Pancreas (tissue), 10 donors: Measurements from ENCODE around the gene RBSN. TPM values are rescaled to one million over a fixed set of nuclear protein-coding genes. Genes with fewer than 3 reads are reported as not detected.

Experiments
- ATAC-seq, 4 donors: fragments of 200-7000 bp; cut with Tn5 transposase; one replicate each; pipeline versions ENCODE4 v1.8.0 to v1.9.1; 2020; ENCODE audit warnings: mild to moderate bottlenecking in 4 of 4, moderate library complexity in 4 of 4
- DNase-seq, 6 donors: peaks; one replicate each; pipeline ENCODE4 v3.0.0-alpha.2; 2020
- FAIRE-seq: peaks from 2 replicates; lab custom pipeline; 2012; peaks lifted over from hg19 to GRCh38; lab: Jason Lieb, UNC
- H3K27ac ChIP-seq, 4 donors: fragments of 200-600 bp; sonication (generic); 1 replicate in 3 of 4; 2 replicates in 1 of 4; pipeline versions ENCODE4 v1.5.0 to v1.8.0; 2020
- H3K27me3 ChIP-seq, 4 donors: fragments of 200-600 bp; one replicate each; pipeline ENCODE4 v1.8.0; 2021
- H3K36me3 ChIP-seq, 3 donors: fragments of 200-600 bp; sonication (generic) in 1 of 3; one replicate each; pipeline versions ENCODE4 v1.5.0 to v1.8.0; 2020 to 2021
- H3K4me1 ChIP-seq, 3 donors: fragments of 200-600 bp; one replicate each; pipeline ENCODE4 v1.8.0; 2021
- H3K4me3 ChIP-seq, 4 donors: fragments of 200-600 bp; sonication (generic) in 2 of 4; one replicate each; pipeline versions ENCODE4 v1.5.0 to v1.8.0; 2020 to 2021
- H3K9me3 ChIP-seq, 4 donors: fragments of 200-600 bp; one replicate each; pipeline ENCODE4 v1.8.0; 2021
- WGBS, 2 donors: extraction: QIAGEN DNeasy Blood & Tissue Kit; methylation state at CpG; one replicate each; pipeline ENCODE4 v1.1.7; 2013; 5-methylcytosine and 5-hydroxymethylcytosine counted together
- intact Hi-C, 3 donors: fragments of 100-400 bp; cut with DNase I; formaldehyde crosslinking; loops; one replicate each; pipeline versions ENCODE4 v1.11.1 to v1.14.2; 2022
- polyA plus RNA-seq, 2 donors: library from polyadenylated mRNA; stranded (reverse); fragments of 200-250 nt; gene quantifications; one replicate each; pipeline ENCODE4 v1.2.3, GENCODE V29; 2013
- total RNA-seq, 6 donors: library from RNA; stranded (reverse); fragmentation: NEBNext Ultra II Directional in 4 of 6; extraction: Animal tissue kit (Norgen Biotek cat#: 25700) in 4 of 6; gene quantifications; one replicate each; pipeline versions ENCODE4 v1.2.1 to v1.2.4, GENCODE V29; 2021 to 2023
- TF ChIP-seq, protein P1 (sequence below), 4 donors: fragments of 200-600 bp; sonication (generic) in 3 of 4; IDR thresholded peaks; one replicate each; pipeline versions ENCODE4 v1.5.0 to v1.8.0; 2021; ENCODE audit warnings: antibody characterized with exemption in 4 of 4
- donor health status: healthy with polysubstance abuse.
- donor health status: DM: no; HTN: no; CAD: no; lungs with moderate emphysema.
- donor health status: DM: no; HTN: no; CAD: no.
- donor health status: control.
- donor health status: control.
- donor health status: Bipolar disorder and iron deficiency.
- donor health status: DM: yes; HTN: yes; CAD: no.
- donor health status: DM: no; HTN: no; CAD: no.
- donor health status: DM: no; HTN: no; CAD: no.
- donor health status: DM: yes; HTN: yes; CAD: no.

Gene RBSN
- total and polyA plus RNA-seq, 8 donors = 5.7 to 10.9 (median 8.5) TPM

DNA sequence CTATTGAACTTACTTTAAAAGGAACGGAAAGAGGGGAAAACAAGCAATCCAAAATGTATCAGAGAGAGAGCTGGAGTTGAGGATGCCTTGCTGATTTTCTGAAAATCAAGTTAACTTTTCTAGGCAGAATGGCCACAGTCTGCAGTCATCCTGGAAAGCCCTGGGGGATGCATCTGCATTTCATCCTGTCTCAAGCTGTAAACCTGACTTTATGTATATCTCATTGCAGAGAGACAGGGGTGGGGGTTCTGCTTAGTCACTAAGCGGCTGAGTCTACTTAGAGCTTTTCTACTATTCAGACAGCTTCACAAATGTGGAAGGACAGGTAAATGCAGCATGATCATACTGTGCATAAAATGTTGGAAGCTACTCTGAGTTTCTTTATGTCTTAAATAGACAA, 75.2 kb downstream of the RBSN start:
- no peaks in the 10 kb centered on the region for H3K4me1 ChIP-seq
- DNase-seq = no peak
- TF ChIP-seq, protein P1, sequence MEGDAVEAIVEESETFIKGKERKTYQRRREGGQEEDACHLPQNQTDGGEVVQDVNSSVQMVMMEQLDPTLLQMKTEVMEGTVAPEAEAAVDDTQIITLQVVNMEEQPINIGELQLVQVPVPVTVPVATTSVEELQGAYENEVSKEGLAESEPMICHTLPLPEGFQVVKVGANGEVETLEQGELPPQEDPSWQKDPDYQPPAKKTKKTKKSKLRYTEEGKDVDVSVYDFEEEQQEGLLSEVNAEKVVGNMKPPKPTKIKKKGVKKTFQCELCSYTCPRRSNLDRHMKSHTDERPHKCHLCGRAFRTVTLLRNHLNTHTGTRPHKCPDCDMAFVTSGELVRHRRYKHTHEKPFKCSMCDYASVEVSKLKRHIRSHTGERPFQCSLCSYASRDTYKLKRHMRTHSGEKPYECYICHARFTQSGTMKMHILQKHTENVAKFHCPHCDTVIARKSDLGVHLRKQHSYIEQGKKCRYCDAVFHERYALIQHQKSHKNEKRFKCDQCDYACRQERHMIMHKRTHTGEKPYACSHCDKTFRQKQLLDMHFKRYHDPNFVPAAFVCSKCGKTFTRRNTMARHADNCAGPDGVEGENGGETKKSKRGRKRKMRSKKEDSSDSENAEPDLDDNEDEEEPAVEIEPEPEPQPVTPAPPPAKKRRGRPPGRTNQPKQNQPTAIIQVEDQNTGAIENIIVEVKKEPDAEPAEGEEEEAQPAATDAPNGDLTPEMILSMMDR (IDR thresholded peaks at IDR 0.05) = no peak
- intact Hi-C loops = no loop called here
- no peak overlapping the region for H3K4me3 ChIP-seq
- 94 to 95% methylated on average over 2 of the region's 2 CpGs for WGBS, 2 donors
- no peak for ATAC-seq
- H3K36me3 ChIP-seq = peaks cover 5 to 65% (median 8%) of the 10 kb centered on the region in 3 donors
- H3K9me3 ChIP-seq = no peaks in the 10 kb centered on the region
- no peak overlapping the region for H3K27ac ChIP-seq
- no peaks in the 10 kb centered on the region for H3K27me3 ChIP-seq
- no peak for FAIRE-seq

DNA sequence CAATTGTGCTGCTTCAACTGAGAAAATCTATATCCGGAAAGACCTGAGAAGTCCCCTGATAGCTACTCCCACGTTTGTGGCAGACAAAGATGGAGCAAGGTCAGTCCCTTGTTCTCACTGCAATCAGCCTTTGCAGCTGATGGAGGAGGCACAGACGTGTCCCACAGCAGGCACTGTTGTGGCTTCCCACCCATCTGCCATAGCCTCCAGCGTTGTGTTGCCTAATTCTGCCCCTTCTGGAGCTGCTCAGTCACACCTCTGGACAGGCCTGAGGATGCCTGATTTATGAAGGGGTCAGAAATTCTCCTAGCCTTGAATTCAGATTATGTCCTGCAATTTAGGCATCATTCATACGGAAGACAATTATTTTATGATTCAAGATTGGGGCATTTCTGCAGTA, 75.7 kb downstream of the RBSN start:
- Histone ChIP-seq H3K36me3 (peaks cover 5 to 61% (median 8%) of the 10 kb centered on the region in 3 donors), H3K4me1 (no peaks in the 10 kb centered on the region), H3K9me3 (no peaks in the 10 kb centered on the region), H3K27ac (no peak overlapping the region), H3K4me3 (no peak overlapping the region), H3K27me3 (no peaks in the 10 kb centered on the region)
- intact Hi-C loops = no loop called here
- 68 to 77% methylated on average over 5 of the region's 5 CpGs for WGBS, 2 donors
- no peak for FAIRE-seq
- DNase-seq = no peak
- ATAC-seq = no peak
- TF ChIP-seq, protein P1 (IDR thresholded peaks at IDR 0.05) = no peak

Other genes starting within 250 kb of the RBSN start
- 10 to 100 TPM; 13.6 to 25.1 (median 15.2) TPM for gene NR2C2, start 151.6 kb downstream of the RBSN start, total RNA-seq
- gene NR2C2, start 151.6 kb downstream of the RBSN start, polyA plus RNA-seq = 1 to 10 TPM; 5.4 to 8.8 TPM
- 10 to 100 TPM; 14.3 to 22.0 (median 18.1) TPM for gene MRPS25, start 33.8 kb downstream of the RBSN start, total RNA-seq
- 10 to 100 TPM; 26.1 to 44.0 TPM for gene MRPS25, start 33.8 kb downstream of the RBSN start, polyA plus RNA-seq
- 10 to 100 TPM; 15.7 to 23.9 (median 19.5) TPM for gene CAPN7, start 107.1 kb upstream of the RBSN start, total RNA-seq
- 10 to 100 TPM in 1 of 2 donors, 1 to 10 TPM in 1; 7.1 to 17.2 TPM for gene CAPN7, start 107.1 kb upstream of the RBSN start, polyA plus RNA-seq
- 1 to 10 TPM; 2.8 to 9.4 (median 5.6) TPM for gene SH3BP5, start 233.4 kb upstream of the RBSN start, total RNA-seq
- 1 to 10 TPM; 6.7 to 9.8 TPM for gene SH3BP5, start 233.4 kb upstream of the RBSN start, polyA plus RNA-seq